Esophagus squamous epithelium (tissue), 4 donors: ENCODE results near the gene CELSR1.

Source experiments
- POLR2A ChIP-seq, 4 donors: fragments of 450-650 bp; IDR thresholded peaks; one replicate each; pipeline ENCODE4 v1.6.1; 2017; ENCODE audit warnings: antibody characterized with exemption in 4 of 4, mild to moderate bottlenecking in 4 of 4, moderate library complexity in 3 of 4
- TF ChIP-seq, protein P1 (sequence below), 6 experiments: fragments of 450-650 bp in 4 of 6; fragments of 200-600 bp in 2 of 6; sonication (generic) in 2 of 6; IDR thresholded peaks; one replicate each; pipeline ENCODE4 v1.5.1; 2016 to 2019; ENCODE audit warnings: antibody characterized with exemption in 6 of 6, mild to moderate bottlenecking in 4 of 6, moderate library complexity in 4 of 6

- TF ChIP-seq, protein P1, sequence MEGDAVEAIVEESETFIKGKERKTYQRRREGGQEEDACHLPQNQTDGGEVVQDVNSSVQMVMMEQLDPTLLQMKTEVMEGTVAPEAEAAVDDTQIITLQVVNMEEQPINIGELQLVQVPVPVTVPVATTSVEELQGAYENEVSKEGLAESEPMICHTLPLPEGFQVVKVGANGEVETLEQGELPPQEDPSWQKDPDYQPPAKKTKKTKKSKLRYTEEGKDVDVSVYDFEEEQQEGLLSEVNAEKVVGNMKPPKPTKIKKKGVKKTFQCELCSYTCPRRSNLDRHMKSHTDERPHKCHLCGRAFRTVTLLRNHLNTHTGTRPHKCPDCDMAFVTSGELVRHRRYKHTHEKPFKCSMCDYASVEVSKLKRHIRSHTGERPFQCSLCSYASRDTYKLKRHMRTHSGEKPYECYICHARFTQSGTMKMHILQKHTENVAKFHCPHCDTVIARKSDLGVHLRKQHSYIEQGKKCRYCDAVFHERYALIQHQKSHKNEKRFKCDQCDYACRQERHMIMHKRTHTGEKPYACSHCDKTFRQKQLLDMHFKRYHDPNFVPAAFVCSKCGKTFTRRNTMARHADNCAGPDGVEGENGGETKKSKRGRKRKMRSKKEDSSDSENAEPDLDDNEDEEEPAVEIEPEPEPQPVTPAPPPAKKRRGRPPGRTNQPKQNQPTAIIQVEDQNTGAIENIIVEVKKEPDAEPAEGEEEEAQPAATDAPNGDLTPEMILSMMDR (IDR thresholded peaks at IDR 0.05), result no peak
- TF ChIP-seq POLR2A (IDR thresholded peaks at IDR 0.05), result no peak
Measured at GRCh38 chr22:46366327-46366731, 171.1 kb downstream of the CELSR1 start.
